GM19395 (cell line): ENCODE measurements around the gene TYW1.
A peak's percentile ranks its signal among the peaks of the same experiment; 100 is the strongest.
"Not testable (repeated sequence)": the region's sequence is repeated elsewhere in the genome, so short reads cannot be mapped to it uniquely, and the experiment has no call there.

ENCODE experiments used
- ATAC-seq: cut with Tn5 transposase; IDR thresholded peaks from one replicate; pipeline ENCODE4 v1.9.1; 2021; ENCODE audit warnings: mild to moderate bottlenecking, moderate library complexity; ENCODE audit not compliant: unreplicated experiment

The TYW1 gene

DNA sequence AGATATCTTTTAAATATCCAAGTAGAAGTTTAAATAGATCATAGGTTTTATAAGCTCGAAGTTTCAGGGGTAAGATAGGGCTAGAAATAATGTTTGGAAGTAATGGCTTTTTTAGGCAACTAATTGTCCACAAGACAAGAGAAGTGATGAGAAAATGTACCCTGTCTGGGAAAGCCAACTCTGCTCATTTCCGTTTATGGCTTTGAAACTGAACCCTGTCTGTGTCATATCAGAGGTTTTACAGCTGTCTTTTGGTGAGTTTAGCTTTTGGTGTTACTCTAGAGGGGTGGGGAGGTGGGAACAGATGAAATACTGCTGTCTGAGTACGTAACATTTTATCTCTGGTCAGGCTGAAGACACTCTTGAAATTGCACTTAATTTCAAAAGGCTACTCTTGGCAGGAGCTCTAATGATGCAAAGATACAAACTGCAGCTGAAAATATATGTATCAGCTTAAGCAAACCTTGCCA is 189.1 kb downstream of the TYW1 start:
- peak; percentile 95 for ATAC-seq

DNA sequence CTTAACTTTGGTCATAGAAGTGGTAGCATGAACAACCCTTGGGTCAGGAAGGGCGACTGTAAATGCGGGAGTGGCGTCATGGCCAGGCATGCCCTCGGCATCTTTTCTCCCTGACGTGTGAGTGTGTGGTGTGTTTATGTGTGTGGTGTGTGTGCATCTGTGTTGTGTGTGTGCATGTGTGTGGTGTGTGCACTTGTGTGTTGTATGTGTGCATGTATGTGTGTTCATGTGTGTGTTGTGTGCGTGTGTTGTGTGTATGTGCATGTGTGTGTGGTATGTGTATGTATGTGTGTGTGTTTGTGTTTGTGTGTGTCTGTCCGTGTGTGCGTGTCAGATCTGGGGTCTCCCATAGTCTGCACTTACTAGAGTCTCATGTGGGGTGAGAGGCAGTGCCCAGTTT is 192.5 kb downstream of the TYW1 start:
- ATAC-seq, result not testable (repeated sequence)

- ATAC-seq, result not testable (repeated sequence)
Measured at GRCh38 chr7:67189801-67190465, 193.3 kb downstream of the TYW1 start.

DNA sequence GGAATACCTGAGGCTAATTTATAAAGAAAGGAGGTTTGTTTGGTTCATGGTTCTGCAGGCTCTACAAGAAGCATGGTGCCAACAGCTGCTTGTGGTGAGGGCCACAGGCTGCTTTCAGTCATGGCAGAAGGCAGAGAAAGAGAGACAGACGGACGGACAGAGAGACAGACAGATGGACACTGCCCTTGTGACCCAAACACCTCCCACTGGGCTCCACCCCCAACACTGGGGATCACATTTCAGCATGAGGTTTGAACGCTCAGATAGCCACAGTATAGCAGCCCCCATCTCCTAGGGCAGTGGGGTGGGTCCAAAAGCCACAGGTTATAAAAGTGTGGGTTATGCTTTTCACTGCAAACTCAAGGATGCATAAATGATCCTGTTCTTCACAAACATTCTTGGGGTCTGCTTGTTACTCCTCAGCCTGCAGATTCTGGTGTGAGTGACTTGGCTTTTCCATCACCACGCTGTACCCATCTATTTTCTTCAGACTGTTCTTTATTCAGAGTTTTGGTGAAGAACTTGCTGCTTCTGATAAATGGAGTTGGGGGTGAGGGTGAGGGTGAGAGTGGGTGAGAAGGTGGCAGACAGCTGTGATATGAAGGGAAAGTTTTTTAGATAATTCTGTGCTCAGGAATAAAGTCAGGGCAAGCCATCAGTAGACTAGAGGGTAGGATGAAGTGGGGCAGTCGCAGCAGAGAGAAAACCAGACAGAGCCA is 194.5 kb downstream of the TYW1 start:
- ATAC-seq, result not testable (repeated sequence)

DNA sequence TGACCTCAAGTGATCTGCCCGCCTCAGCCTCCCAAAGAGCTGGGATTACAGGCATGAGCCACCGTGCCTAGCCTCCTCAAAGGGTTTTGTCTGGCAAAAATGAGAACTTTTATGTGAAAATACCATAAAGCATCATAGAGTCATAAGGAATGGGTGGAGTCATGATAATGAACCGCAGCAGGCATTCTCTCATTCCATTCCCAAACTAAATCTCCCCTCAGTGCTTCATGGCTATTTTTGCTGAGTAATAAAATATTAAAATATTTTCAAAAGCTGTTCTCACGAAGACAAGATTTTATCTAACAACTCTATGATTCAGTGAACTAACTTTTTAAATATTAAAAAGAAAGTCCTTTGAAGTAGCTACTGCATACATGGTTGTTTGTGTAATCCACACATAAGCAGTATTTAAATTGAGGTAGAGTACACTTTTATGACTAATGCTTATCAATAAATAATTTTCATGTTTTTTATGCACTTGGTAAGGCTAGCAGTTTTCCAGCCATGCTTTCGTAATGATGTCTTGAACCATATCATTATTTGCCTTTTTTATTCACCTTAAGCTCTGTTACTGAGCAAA is 195.6 kb downstream of the TYW1 start:
- not testable (repeated sequence) for ATAC-seq

- not testable (repeated sequence) for ATAC-seq
Measured at GRCh38 chr7:67192889-67193613, 196.4 kb downstream of the TYW1 start.

GRCh38 chr7:67196176-67196575 is 199.5 kb downstream of the TYW1 start:
- ATAC-seq, result not testable (repeated sequence)

GRCh38 chr7:67198865-67199526 is 202.4 kb downstream of the TYW1 start:
- ATAC-seq, result not testable (repeated sequence)

GRCh38 chr7:67205772-67206171 is 209.1 kb downstream of the TYW1 start:
- not testable (repeated sequence) for ATAC-seq

- no peak for ATAC-seq
Measured at GRCh38 chr7:67206452-67206851, 209.8 kb downstream of the TYW1 start.

- ATAC-seq, result not testable (repeated sequence)
Measured at GRCh38 chr7:67208656-67209055, 212.0 kb downstream of the TYW1 start.

DNA sequence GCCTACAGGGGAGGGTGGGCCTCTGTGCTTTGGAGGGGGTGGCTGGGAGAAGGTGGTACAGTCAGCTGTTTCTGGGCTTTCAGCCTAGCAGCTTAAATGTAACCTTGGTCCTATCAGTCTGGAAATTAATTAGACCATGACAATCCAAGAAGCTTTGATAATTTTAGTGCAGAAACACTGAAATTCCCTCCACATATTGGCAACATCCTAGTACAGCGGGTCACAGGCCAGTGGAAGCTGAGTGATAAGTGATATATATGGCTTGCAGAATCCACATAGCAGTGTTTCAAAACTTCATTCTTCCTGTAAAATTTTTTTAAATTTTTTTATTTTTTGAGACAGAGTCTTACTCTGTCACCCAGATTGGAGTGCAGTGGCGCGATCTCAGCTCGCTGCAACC is 212.6 kb downstream of the TYW1 start:
- ATAC-seq, result no peak

GRCh38 chr7:67210567-67210966 is 213.9 kb downstream of the TYW1 start:
- no peak for ATAC-seq

DNA sequence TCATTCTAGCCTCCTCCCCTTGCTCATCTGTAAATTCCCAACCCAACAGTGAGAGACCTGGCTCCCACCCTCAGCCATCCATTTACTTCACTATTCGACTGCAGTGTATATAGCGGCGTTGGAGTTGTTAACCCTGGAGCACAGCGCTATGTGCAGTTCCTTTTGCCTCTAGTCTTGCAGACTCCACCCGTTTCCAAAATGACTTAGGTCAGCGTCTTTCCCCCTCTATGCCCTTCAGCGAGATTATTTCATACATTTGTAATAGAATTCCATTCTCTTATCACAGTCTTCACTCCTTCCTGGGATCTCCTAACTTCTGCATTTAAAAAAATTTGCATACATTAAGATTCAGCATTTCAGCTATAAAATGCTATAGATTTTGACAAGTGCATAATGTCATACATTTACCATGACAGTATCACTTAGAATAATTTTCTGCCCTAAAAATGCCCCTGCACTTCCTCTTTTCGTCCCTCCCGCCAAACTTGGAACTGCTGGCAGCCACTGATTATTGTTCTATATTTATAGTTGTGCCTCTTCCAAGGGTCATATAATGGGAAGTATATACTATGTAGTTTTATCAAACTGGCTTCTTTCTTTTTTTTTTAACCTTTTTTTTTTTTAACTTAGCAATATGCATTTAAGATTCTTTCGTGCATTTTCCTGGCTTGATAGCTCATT is 215.2 kb downstream of the TYW1 start:
- ATAC-seq, result not testable (repeated sequence)

GRCh38 chr7:67213038-67213437 is 216.4 kb downstream of the TYW1 start:
- ATAC-seq, result not testable (repeated sequence)

GRCh38 chr7:67223551-67223950 is 226.9 kb downstream of the TYW1 start:
- not testable (repeated sequence) for ATAC-seq

- not testable (repeated sequence) for ATAC-seq
Measured at GRCh38 chr7:67226340-67226907, 229.8 kb downstream of the TYW1 start.

DNA sequence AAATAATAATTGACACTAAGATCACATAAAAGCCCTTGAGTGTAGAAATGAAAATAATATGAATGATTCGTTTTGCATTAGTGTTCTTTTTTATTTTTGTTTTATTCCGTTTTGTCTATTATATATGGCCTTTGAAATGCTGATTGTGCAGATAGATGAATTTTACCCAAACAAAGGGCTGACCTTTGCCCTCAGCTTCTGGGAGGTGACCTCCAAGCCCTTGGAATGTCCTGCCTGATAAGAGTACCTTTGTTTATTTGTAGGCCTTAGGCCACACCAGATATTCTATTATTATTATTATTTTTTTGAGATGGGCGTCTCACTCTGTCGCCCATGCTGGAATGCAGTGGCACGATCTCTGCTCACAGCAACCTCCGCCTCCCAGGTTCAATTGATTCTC is 230.3 kb downstream of the TYW1 start:
- not testable (repeated sequence) for ATAC-seq

DNA sequence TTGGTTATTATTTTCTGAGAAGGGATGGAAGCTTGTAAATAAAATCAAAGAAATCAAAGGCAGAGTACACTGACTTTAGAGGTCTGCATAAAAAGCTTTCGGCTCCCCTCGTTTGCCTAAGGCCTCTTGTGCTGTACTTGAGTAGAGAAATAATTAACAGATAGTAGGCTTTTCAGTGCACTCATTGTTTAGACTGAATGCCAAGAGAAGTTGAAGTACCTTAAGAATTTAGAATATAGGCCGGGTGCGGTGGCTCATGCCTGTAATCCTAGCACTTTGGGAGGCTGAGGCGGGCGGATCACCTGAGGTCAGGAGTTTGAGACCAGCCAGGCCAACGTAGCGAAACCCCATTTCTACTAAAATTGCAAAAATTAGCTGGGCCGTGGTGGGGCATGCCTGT is 232.4 kb downstream of the TYW1 start:
- not testable (repeated sequence) for ATAC-seq

DNA sequence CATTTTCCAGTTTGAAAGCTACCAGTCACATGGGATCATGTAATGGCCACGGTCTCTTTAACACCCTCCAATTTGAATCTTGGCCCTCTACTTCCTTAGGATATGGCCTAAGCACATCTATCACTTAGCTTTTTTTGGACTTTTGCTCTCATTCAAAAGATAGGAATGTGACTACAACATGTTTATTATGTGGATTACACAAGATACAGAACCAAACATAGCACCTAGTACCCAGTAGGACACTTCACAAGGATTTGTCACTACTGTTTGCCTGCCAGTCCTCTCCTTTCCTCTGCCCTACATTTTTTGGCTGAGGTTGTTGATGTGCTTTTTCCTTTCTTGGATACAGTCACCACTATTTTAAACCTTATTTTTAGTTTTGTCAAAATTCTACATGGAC is 233.4 kb downstream of the TYW1 start:
- ATAC-seq, result not testable (repeated sequence)
